Measurements from ENCODE around the gene TOP2B.

DNA sequence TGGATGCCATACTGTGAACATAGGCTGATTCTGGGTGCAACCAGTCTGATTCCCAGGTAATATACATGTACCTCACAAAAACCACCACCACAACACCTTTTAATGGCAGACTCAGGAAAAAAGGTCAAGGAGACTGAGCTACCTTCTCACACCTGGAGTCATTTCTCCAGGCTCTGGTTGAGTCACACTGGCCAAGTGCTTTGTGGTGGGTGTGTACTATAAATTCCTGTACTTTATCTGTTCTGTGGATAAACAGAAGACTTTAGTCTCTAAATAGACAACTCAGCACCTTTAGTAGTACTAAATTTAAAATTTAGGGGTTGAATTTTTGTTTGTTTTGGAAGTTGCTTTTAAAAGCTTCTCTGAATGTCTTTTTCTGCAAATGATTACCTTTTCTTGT is 46.7 kb downstream of the TOP2B start:
- TF ChIP-seq EZH2 (IDR thresholded peaks at IDR 0.05; ENCODE audit: low read depth) = no peak
- TF ChIP-seq, protein P1, sequence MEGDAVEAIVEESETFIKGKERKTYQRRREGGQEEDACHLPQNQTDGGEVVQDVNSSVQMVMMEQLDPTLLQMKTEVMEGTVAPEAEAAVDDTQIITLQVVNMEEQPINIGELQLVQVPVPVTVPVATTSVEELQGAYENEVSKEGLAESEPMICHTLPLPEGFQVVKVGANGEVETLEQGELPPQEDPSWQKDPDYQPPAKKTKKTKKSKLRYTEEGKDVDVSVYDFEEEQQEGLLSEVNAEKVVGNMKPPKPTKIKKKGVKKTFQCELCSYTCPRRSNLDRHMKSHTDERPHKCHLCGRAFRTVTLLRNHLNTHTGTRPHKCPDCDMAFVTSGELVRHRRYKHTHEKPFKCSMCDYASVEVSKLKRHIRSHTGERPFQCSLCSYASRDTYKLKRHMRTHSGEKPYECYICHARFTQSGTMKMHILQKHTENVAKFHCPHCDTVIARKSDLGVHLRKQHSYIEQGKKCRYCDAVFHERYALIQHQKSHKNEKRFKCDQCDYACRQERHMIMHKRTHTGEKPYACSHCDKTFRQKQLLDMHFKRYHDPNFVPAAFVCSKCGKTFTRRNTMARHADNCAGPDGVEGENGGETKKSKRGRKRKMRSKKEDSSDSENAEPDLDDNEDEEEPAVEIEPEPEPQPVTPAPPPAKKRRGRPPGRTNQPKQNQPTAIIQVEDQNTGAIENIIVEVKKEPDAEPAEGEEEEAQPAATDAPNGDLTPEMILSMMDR (conservative IDR thresholded peaks at IDR 0.05) = no peak
